Naive thymus-derived CD4-positive, alpha-beta T cell (primary cell): ENCODE results near the gene DNAH11. TPM values are rescaled to one million over a fixed set of nuclear protein-coding genes. Genes with fewer than 3 reads are reported as not detected.
A peak's percentile ranks its signal among the peaks of the same experiment; 100 is the strongest.

Source experiments
- ATAC-seq: fragments of 150-1000 bp; cut with Tn5 transposase; 2 replicates; pipeline ENCODE4 v1.10.0; 2021; ENCODE audit warnings: mild to moderate bottlenecking, moderate library complexity
- CTCF ChIA-PET: fragments of 350-600 bp; sonication (Branson Sonifier 250); formaldehyde crosslinking; loops from one replicate; lab custom pipeline; 2021; ENCODE audit warnings: antibody characterized with exemption; lab: Charles Lee
- POLR2A ChIA-PET: fragments of 350-600 bp; sonication (Branson Sonifier 250); formaldehyde crosslinking; loops from one replicate; lab custom pipeline; 2021; ENCODE audit warnings: antibody characterized with exemption, inconsistent platforms; lab: Charles Lee
- DNase-seq, 9 donors: peaks; one replicate each; pipeline versions ENCODE4 v3.0.0 to v3.0.0-alpha.2; 2020 to 2022; ENCODE audit warnings: mixed read lengths in 1 of 9
- H3K27ac ChIP-seq: one replicate; pipeline ENCODE4 v1.7.0; 2013; ENCODE audit warnings: mild to moderate bottlenecking, low read depth, low read length, moderate library complexity
- H3K27me3 ChIP-seq, 2 donors: one replicate each; pipeline ENCODE4 v1.7.0; 2013; ENCODE audit warnings: low read length in 2 of 2, mild to moderate bottlenecking in 2 of 2, moderate library complexity in 2 of 2; ENCODE audit not compliant: control insufficient read depth in 2 of 2, insufficient read depth in 2 of 2
- H3K36me3 ChIP-seq, 3 experiments: 1 replicate in 2 of 3; 2 replicates in 1 of 3; pipeline ENCODE4 v1.7.0; 2013; ENCODE audit warnings: low read length in 3 of 3, mild to moderate bottlenecking in 3 of 3, moderate library complexity in 1 of 3; ENCODE audit not compliant: insufficient read depth in 3 of 3, control insufficient read depth in 2 of 3
- H3K4me1 ChIP-seq, 2 donors: one replicate each; pipeline ENCODE4 v1.7.0; 2013; ENCODE audit warnings: low read length in 2 of 2, mild to moderate bottlenecking in 2 of 2, moderate library complexity in 1 of 2; ENCODE audit not compliant: control insufficient read depth in 2 of 2, insufficient read depth in 2 of 2
- H3K4me3 ChIP-seq: 2 replicates; pipeline ENCODE4 v1.7.0; 2013; ENCODE audit warnings: mild to moderate bottlenecking, low read length
- H3K9me3 ChIP-seq, 3 experiments: 1 replicate in 2 of 3; 2 replicates in 1 of 3; pipeline ENCODE4 v1.7.0; 2013; ENCODE audit warnings: low read length in 3 of 3; ENCODE audit not compliant: control insufficient read depth in 2 of 3
- H3K27ac Mint-ChIP-seq, 9 donors: one replicate each; pipeline ENCODE4 v1.8.0; 2020 to 2022; ENCODE audit warnings: mixed read lengths in 9 of 9, mild to moderate bottlenecking in 8 of 9, moderate library complexity in 5 of 9, inconsistent platforms in 2 of 9
- H3K27me3 Mint-ChIP-seq, 5 donors: one replicate each; pipeline ENCODE4 v1.8.0; 2021 to 2022; ENCODE audit warnings: mixed read lengths in 5 of 5, mild to moderate bottlenecking in 1 of 5
- H3K36me3 Mint-ChIP-seq, 5 donors: one replicate each; pipeline ENCODE4 v1.8.0; 2020 to 2022; ENCODE audit warnings: mixed read lengths in 5 of 5, mild to moderate bottlenecking in 3 of 5, inconsistent platforms in 1 of 5
- H3K4me1 Mint-ChIP-seq, 7 donors: one replicate each; pipeline ENCODE4 v1.8.0; 2020 to 2022; ENCODE audit warnings: mixed read lengths in 7 of 7, mild to moderate bottlenecking in 3 of 7, inconsistent platforms in 1 of 7
- H3K4me3 Mint-ChIP-seq, 10 donors: one replicate each; pipeline ENCODE4 v1.8.0; 2020 to 2022; ENCODE audit warnings: mild to moderate bottlenecking in 10 of 10, mixed read lengths in 10 of 10, moderate library complexity in 6 of 10, inconsistent platforms in 2 of 10
- H3K9me3 Mint-ChIP-seq, 11 donors: one replicate each; pipeline ENCODE4 v1.8.0; 2020 to 2022; ENCODE audit warnings: mixed read lengths in 11 of 11, mild to moderate bottlenecking in 4 of 11, inconsistent platforms in 1 of 11, moderate library complexity in 1 of 11
- intact Hi-C, 2 donors: fragments of 100-400 bp; cut with micrococcal nuclease; formaldehyde crosslinking; loops; one replicate each; pipeline ENCODE4 v1.15.1; 2023
- polyA plus RNA-seq, 2 donors: library from polyadenylated mRNA; unstranded; fragments of 300-500 nt; fragmentation: Illumina TruSeq; gene quantifications; one replicate each; pipeline ENCODE4 v1.2.3, GENCODE V29; 2021
- total RNA-seq, 6 experiments: library from RNA in 5 of 6; stranded (reverse) in 5 of 6; gene quantifications; 1 replicate in 5 of 6; 2 replicates in 1 of 6; pipeline ENCODE4 v1.2.3 and lab custom pipeline; 2021 to 2026

Gene DNAH11
- total and polyA plus RNA-seq, 7 experiments from 2014 or later, result 0.02 to 8.1 (median 0.22) TPM; not detected in 1

GRCh38 chr7:21568762-21569161 is 25.9 kb downstream of the DNAH11 start:
- ATAC-seq, result no peak
- intact Hi-C loops, result loop anchor here (1.0 to 2.0 kb wide), 3 partner anchors 312 to 433 kb away; no protein-coding TSS in a partner anchor

GRCh38 chr7:21572331-21573313 is 29.8 kb downstream of the DNAH11 start:
- ATAC-seq, result no peak

More at GRCh38 chr7:21568762-21569161, 25.9 kb downstream of the DNAH11 start:
- POLR2A ChIA-PET, result no interaction called here
- Mint-ChIP-seq H3K4me3 (no peak overlapping the region), H3K27me3 (peaks cover 0 to 12% (median 3%) of the 10 kb centered on the region in 5 donors), H3K4me1 (no peaks in the 10 kb centered on the region), H3K9me3 (no peaks in the 10 kb centered on the region), H3K27ac (no peak overlapping the region), H3K36me3 (peaks cover 0 to 9% (median 0%) of the 10 kb centered on the region in 5 donors)
- Histone ChIP-seq H3K36me3 (no peaks in the 10 kb centered on the region), H3K27ac (no peak overlapping the region), H3K27me3 (no peaks in the 10 kb centered on the region), H3K4me3 (no peak overlapping the region), H3K9me3 (no peaks in the 10 kb centered on the region), H3K4me1 (no peaks in the 10 kb centered on the region)
- CTCF ChIA-PET, result interaction anchor here (0.7 to 0.9 kb wide), 2 partner anchors 312 to 1278 kb away, joined by 3 read pairs; no protein-coding TSS in a partner anchor
- peak in 2 of 9 donors; percentile 7 to 16 for DNase-seq

GRCh38 chr7:21579341-21580072 is 36.7 kb downstream of the DNAH11 start:
- ChIA-PET CTCF (interaction anchor here (0.9 kb wide), 1 partner anchor 9 kb away, joined by 3 read pairs; no protein-coding TSS in a partner anchor), POLR2A (no interaction called here)
- no peak overlapping the region for H3K4me3 Mint-ChIP-seq
- Histone ChIP-seq H3K9me3 (no peaks in the 10 kb centered on the region), H3K27ac (no peak overlapping the region), H3K36me3 (no peaks in the 10 kb centered on the region), H3K4me1 (no peaks in the 10 kb centered on the region), H3K27me3 (no peaks in the 10 kb centered on the region), H3K4me3 (no peak overlapping the region)
- H3K27me3 Mint-ChIP-seq, result peaks cover 0 to 16% (median 0%) of the 10 kb centered on the region in 5 donors
- H3K9me3 Mint-ChIP-seq, result peaks cover 0 to 22% (median 11%) of the 10 kb centered on the region in 11 donors
- no peak overlapping the region for H3K27ac Mint-ChIP-seq
- peaks cover 0 to 7% (median 0%) of the 10 kb centered on the region in 7 donors for H3K4me1 Mint-ChIP-seq
- H3K36me3 Mint-ChIP-seq, result peaks cover 0 to 15% (median 0%) of the 10 kb centered on the region in 5 donors
- intact Hi-C loops, result no loop called here
- no peak for ATAC-seq
- DNase-seq, result no peak

More at GRCh38 chr7:21572331-21573313, 29.8 kb downstream of the DNAH11 start:
- ChIA-PET CTCF (interaction anchor here (0.6 to 0.7 kb wide), 3 partner anchors 14 to 881 kb away, joined by 3 to 4 read pairs (median 3); no protein-coding TSS in a partner anchor), POLR2A (interaction anchor here (0.6 kb wide), 1 partner anchor 227 kb away, joined by 3 read pairs; no protein-coding TSS in a partner anchor)
- Mint-ChIP-seq H3K36me3 (peaks cover 0 to 12% (median 0%) of the 10 kb centered on the region in 5 donors), H3K27me3 (peaks cover 0 to 8% (median 5%) of the 10 kb centered on the region in 5 donors), H3K9me3 (no peaks in the 10 kb centered on the region), H3K27ac (no peak overlapping the region), H3K4me1 (peaks cover 0 to 7% (median 0%) of the 10 kb centered on the region in 7 donors), H3K4me3 (no peak overlapping the region)
- Histone ChIP-seq H3K4me1 (no peaks in the 10 kb centered on the region), H3K27ac (no peak overlapping the region), H3K9me3 (no peaks in the 10 kb centered on the region), H3K4me3 (no peak overlapping the region), H3K27me3 (no peaks in the 10 kb centered on the region), H3K36me3 (no peaks in the 10 kb centered on the region)
- intact Hi-C loops, result no loop called here
- DNase-seq, result no peak

GRCh38 chr7:21580073-21580521 is 37.3 kb downstream of the DNAH11 start:
- H3K4me3 ChIP-seq, result no peak overlapping the region
- Mint-ChIP-seq H3K9me3 (peaks cover 0 to 25% (median 12%) of the 10 kb centered on the region in 11 donors), H3K4me3 (no peak overlapping the region), H3K36me3 (peaks cover 0 to 16% (median 0%) of the 10 kb centered on the region in 5 donors), H3K27me3 (peaks cover 0 to 16% (median 0%) of the 10 kb centered on the region in 5 donors), H3K4me1 (peaks cover 0 to 7% (median 0%) of the 10 kb centered on the region in 7 donors), H3K27ac (no peak overlapping the region)
- H3K27me3 ChIP-seq, result no peaks in the 10 kb centered on the region
- CTCF ChIA-PET, result no interaction called here
- no peaks in the 10 kb centered on the region for H3K36me3 ChIP-seq
- H3K9me3 ChIP-seq, result no peaks in the 10 kb centered on the region
- no peak overlapping the region for H3K27ac ChIP-seq
- intact Hi-C loops, result no loop called here
- no peaks in the 10 kb centered on the region for H3K4me1 ChIP-seq
- POLR2A ChIA-PET, result no interaction called here
- DNase-seq, result no peak
- ATAC-seq, result peak; percentile 48

GRCh38 chr7:21585070-21585724 is 42.4 kb downstream of the DNAH11 start:
- intact Hi-C loops, result no loop called here
- peaks cover 0 to 17% (median 0%) of the 10 kb centered on the region in 5 donors for H3K36me3 Mint-ChIP-seq
- Histone ChIP-seq H3K9me3 (no peaks in the 10 kb centered on the region), H3K27me3 (no peaks in the 10 kb centered on the region), H3K4me3 (no peak overlapping the region), H3K36me3 (no peaks in the 10 kb centered on the region), H3K27ac (no peak overlapping the region), H3K4me1 (peaks cover 0 to 14% of the 10 kb centered on the region in 2 donors)
- ChIA-PET CTCF (interaction anchor here (0.6 kb wide), 1 partner anchor 407 kb away, joined by 3 read pairs; no protein-coding TSS in a partner anchor), POLR2A (no interaction called here)
- no peak overlapping the region for H3K27ac Mint-ChIP-seq
- H3K4me1 Mint-ChIP-seq, result peaks cover 2 to 22% (median 20%) of the 10 kb centered on the region in 7 donors
- peaks cover 0 to 3% (median 0%) of the 10 kb centered on the region in 5 donors for H3K27me3 Mint-ChIP-seq
- ATAC-seq (no peak), DNase-seq (no peak)
- no peak overlapping the region for H3K4me3 Mint-ChIP-seq
- H3K9me3 Mint-ChIP-seq, result peaks cover 0 to 25% (median 12%) of the 10 kb centered on the region in 11 donors
